Measurements from ENCODE around the gene MARCHF4.

DNA sequence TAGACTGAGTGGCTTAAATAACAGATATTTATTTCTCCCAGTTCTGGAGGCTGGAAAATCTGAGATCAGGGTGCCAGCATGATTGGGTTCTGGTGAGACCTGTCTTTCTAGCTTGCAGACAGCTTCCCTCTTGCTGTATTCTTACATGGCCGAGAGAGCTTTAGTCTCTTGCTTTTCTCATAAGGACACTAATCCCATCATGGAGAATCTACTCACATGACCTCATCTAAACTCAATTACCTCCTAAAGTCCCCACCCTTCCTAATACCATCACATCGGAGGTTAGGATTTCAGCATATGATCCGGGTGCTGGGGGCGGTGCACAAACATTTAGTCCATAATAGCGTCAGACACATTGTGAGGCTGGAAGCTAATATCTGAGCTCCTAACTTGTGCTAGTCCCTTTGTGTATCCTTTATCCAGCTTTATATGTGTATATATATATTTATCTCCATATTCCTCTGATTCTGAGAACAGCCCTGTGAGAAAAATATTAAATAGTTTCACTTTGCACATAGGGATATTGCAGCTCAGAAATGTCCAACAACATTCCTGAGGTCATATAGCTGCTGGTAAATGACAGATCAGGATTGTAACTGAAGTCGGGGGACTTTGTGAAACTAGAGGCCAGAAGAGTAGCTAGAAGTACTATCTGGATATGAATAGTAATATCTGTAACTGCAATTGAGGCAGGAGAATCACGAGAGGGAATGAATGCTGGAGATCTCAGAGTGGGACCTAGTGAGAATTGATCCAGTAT is 28.9 kb downstream of the MARCHF4 start:
- TF ChIP-seq, protein P1, sequence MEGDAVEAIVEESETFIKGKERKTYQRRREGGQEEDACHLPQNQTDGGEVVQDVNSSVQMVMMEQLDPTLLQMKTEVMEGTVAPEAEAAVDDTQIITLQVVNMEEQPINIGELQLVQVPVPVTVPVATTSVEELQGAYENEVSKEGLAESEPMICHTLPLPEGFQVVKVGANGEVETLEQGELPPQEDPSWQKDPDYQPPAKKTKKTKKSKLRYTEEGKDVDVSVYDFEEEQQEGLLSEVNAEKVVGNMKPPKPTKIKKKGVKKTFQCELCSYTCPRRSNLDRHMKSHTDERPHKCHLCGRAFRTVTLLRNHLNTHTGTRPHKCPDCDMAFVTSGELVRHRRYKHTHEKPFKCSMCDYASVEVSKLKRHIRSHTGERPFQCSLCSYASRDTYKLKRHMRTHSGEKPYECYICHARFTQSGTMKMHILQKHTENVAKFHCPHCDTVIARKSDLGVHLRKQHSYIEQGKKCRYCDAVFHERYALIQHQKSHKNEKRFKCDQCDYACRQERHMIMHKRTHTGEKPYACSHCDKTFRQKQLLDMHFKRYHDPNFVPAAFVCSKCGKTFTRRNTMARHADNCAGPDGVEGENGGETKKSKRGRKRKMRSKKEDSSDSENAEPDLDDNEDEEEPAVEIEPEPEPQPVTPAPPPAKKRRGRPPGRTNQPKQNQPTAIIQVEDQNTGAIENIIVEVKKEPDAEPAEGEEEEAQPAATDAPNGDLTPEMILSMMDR (conservative IDR thresholded peaks at IDR 0.05; ENCODE audit: low read depth in 2 of 2), result no peak
- no peak for TF ChIP-seq JUNB (IDR thresholded peaks at IDR 0.05; ENCODE audit: unreplicated experiment)
- no peak for TF ChIP-seq EZH2 (IDR thresholded peaks at IDR 0.05; ENCODE audit: low read depth, unreplicated experiment)
- no peak for TF ChIP-seq CREB1 (CRISPR knock-in tag; IDR thresholded peaks at IDR 0.05; ENCODE audit: low read depth)
- TF ChIP-seq POLR2AphosphoS5 (IDR thresholded peaks at IDR 0.05; ENCODE audit: low read depth), result no peak
- TF ChIP-seq, protein P2, sequence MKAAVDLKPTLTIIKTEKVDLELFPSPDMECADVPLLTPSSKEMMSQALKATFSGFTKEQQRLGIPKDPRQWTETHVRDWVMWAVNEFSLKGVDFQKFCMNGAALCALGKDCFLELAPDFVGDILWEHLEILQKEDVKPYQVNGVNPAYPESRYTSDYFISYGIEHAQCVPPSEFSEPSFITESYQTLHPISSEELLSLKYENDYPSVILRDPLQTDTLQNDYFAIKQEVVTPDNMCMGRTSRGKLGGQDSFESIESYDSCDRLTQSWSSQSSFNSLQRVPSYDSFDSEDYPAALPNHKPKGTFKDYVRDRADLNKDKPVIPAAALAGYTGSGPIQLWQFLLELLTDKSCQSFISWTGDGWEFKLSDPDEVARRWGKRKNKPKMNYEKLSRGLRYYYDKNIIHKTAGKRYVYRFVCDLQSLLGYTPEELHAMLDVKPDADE (IDR thresholded peaks at IDR 0.05), result no peak
- TF ChIP-seq, protein P3, sequence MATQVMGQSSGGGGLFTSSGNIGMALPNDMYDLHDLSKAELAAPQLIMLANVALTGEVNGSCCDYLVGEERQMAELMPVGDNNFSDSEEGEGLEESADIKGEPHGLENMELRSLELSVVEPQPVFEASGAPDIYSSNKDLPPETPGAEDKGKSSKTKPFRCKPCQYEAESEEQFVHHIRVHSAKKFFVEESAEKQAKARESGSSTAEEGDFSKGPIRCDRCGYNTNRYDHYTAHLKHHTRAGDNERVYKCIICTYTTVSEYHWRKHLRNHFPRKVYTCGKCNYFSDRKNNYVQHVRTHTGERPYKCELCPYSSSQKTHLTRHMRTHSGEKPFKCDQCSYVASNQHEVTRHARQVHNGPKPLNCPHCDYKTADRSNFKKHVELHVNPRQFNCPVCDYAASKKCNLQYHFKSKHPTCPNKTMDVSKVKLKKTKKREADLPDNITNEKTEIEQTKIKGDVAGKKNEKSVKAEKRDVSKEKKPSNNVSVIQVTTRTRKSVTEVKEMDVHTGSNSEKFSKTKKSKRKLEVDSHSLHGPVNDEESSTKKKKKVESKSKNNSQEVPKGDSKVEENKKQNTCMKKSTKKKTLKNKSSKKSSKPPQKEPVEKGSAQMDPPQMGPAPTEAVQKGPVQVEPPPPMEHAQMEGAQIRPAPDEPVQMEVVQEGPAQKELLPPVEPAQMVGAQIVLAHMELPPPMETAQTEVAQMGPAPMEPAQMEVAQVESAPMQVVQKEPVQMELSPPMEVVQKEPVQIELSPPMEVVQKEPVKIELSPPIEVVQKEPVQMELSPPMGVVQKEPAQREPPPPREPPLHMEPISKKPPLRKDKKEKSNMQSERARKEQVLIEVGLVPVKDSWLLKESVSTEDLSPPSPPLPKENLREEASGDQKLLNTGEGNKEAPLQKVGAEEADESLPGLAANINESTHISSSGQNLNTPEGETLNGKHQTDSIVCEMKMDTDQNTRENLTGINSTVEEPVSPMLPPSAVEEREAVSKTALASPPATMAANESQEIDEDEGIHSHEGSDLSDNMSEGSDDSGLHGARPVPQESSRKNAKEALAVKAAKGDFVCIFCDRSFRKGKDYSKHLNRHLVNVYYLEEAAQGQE (IDR thresholded peaks at IDR 0.05; ENCODE audit: unreplicated experiment), result no peak
- TF ChIP-seq EZH2phosphoT487 (IDR thresholded peaks at IDR 0.05; ENCODE audit: unreplicated experiment), result no peak
- TF ChIP-seq STAT1 (IDR thresholded peaks at IDR 0.05; ENCODE audit: unreplicated experiment), result no peak
